Measurements from ENCODE around the gene ICE1.
"Not testable (repeated sequence)": the region's sequence is repeated elsewhere in the genome, so short reads cannot be mapped to it uniquely, and the experiment has no call there.

Gene ICE1

DNA sequence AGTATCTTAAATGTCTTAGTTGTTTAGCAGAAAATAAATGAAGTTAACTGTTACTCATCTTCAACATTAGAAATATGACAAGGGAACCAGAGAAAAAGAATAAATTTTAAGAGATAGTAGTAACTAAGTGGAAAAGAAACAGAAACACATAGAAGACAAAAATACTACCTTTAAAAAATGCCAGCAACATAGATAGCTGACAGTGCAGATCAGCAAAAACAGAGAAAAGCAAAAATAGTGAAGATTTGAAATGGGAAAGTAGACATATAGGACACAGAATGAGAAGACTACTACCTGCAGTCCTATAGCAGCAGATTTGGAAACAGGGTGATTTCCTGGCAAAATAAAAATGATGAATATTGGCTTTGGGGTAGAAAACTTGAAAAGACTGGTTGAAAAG lies 48.5 kb downstream of the ICE1 start:
- TF ChIP-seq FOXK2 (IDR thresholded peaks at IDR 0.05) = no peak
- TF ChIP-seq FOXA1 (IDR thresholded peaks at IDR 0.05) = no peak
- no peak for TF ChIP-seq SUZ12 (IDR thresholded peaks at IDR 0.05)
- TF ChIP-seq NFRKB (IDR thresholded peaks at IDR 0.05) = no peak
- no peak for TF ChIP-seq CTBP1 (IDR thresholded peaks at IDR 0.05; ENCODE audit: borderline replicate concordance)
- TF ChIP-seq, protein P1, sequence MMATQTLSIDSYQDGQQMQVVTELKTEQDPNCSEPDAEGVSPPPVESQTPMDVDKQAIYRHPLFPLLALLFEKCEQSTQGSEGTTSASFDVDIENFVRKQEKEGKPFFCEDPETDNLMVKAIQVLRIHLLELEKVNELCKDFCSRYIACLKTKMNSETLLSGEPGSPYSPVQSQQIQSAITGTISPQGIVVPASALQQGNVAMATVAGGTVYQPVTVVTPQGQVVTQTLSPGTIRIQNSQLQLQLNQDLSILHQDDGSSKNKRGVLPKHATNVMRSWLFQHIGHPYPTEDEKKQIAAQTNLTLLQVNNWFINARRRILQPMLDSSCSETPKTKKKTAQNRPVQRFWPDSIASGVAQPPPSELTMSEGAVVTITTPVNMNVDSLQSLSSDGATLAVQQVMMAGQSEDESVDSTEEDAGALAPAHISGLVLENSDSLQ (IDR thresholded peaks at IDR 0.05) = no peak
- no peak for TF ChIP-seq FOXM1 (IDR thresholded peaks at IDR 0.05; ENCODE audit: borderline replicate concordance)
- TF ChIP-seq HDGF (IDR thresholded peaks at IDR 0.05; ENCODE audit: borderline replicate concordance) = no peak
- TF ChIP-seq LEF1 (IDR thresholded peaks at IDR 0.05; ENCODE audit: borderline replicate concordance) = no peak
- TF ChIP-seq ELF4 (IDR thresholded peaks at IDR 0.05) = no peak
- no peak for TF ChIP-seq BHLHE40 (IDR thresholded peaks at IDR 0.05; ENCODE audit: borderline replicate concordance)
- TF ChIP-seq L3MBTL2 (conservative IDR thresholded peaks at IDR 0.05) = no peak
- no peak for TF ChIP-seq ZNF384 (IDR thresholded peaks at IDR 0.05)
- TF ChIP-seq TARDBP (IDR thresholded peaks at IDR 0.05) = no peak
- no peak for TF ChIP-seq SP1 (IDR thresholded peaks at IDR 0.05)
- TF ChIP-seq ARNT (IDR thresholded peaks at IDR 0.05) = no peak
- no peak for DNase-seq (ENCODE audit: extremely low spot score)
- ChIA-PET POLR2A (no interaction called here), CTCF (no interaction called here)

DNA sequence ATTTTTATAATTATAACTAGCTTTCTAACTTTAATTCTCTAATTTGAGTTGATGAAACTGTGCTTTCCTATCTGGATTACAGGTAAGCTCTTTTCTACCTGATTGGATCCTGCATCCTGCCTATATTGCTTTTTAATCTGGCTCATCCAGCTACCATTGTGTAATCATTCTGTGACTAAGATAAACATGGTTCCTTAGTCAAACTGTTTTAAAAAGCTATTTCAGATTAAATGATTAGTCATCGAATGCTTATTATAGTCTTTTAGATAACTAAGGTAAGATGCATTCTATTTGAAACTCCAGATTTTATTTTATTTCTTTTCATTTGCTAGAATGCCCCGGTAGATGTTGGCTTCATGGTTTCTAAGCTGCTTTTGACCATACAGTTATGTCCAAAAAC lies 50.7 kb downstream of the ICE1 start:
- TF ChIP-seq HDGF (IDR thresholded peaks at IDR 0.05; ENCODE audit: borderline replicate concordance) = no peak
- no peak for TF ChIP-seq SP1 (IDR thresholded peaks at IDR 0.05)
- no peak for TF ChIP-seq SUZ12 (IDR thresholded peaks at IDR 0.05)
- TF ChIP-seq FOXK2 (IDR thresholded peaks at IDR 0.05) = no peak
- no peak for TF ChIP-seq FOXA1 (IDR thresholded peaks at IDR 0.05)
- no peak for TF ChIP-seq ZNF384 (IDR thresholded peaks at IDR 0.05)
- no peak for TF ChIP-seq NFRKB (IDR thresholded peaks at IDR 0.05)
- POLR2A ChIA-PET = no interaction called here
- CTCF ChIA-PET = no interaction called here
- no peak for DNase-seq (ENCODE audit: extremely low spot score)

DNA sequence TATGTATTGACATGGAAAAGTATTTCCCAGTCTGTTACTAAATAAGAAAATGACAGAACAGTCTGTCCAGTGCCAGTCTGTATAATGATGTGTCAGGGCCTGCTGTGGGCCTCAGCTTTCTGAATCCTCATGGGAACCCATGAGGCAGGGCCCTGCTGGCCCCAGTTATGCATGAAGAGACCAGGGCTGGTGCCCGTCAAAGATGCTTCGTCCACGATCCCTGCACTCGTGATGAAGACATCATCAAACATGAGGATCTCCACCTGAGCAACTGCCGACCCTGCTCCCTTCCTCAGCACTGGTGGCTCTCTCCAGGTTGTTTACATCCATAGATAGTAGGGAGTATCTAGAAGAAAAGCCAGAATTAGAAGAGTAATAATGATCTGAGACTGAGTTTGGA lies 52.5 kb downstream of the ICE1 start:
- CTCF ChIA-PET = no interaction called here
- no peak for TF ChIP-seq HDGF (IDR thresholded peaks at IDR 0.05; ENCODE audit: borderline replicate concordance)
- TF ChIP-seq ARNT (IDR thresholded peaks at IDR 0.05) = no peak
- no peak for TF ChIP-seq CTBP1 (IDR thresholded peaks at IDR 0.05; ENCODE audit: borderline replicate concordance)
- no peak for TF ChIP-seq L3MBTL2 (conservative IDR thresholded peaks at IDR 0.05)
- TF ChIP-seq, protein P1 (IDR thresholded peaks at IDR 0.05) = no peak
- no peak for TF ChIP-seq TARDBP (IDR thresholded peaks at IDR 0.05)
- no peak for TF ChIP-seq LEF1 (IDR thresholded peaks at IDR 0.05; ENCODE audit: borderline replicate concordance)
- TF ChIP-seq SUZ12 (IDR thresholded peaks at IDR 0.05) = no peak
- TF ChIP-seq BHLHE40 (IDR thresholded peaks at IDR 0.05; ENCODE audit: borderline replicate concordance) = no peak
- no peak for TF ChIP-seq SP1 (IDR thresholded peaks at IDR 0.05)
- no peak for TF ChIP-seq FOXA1 (IDR thresholded peaks at IDR 0.05)
- POLR2A ChIA-PET = no interaction called here
- no peak for DNase-seq (ENCODE audit: extremely low spot score)

- DNase-seq (ENCODE audit: extremely low spot score) = no peak
- ChIA-PET CTCF (interaction anchor here (0.7 kb wide), 1 partner anchor 9 kb away, joined by 5 read pairs; no protein-coding TSS in a partner anchor), POLR2A (no interaction called here)
- no peak for TF ChIP-seq LEF1 (IDR thresholded peaks at IDR 0.05; ENCODE audit: borderline replicate concordance)
- no peak for TF ChIP-seq FOXM1 (IDR thresholded peaks at IDR 0.05; ENCODE audit: borderline replicate concordance)
- TF ChIP-seq SP1 (IDR thresholded peaks at IDR 0.05) = no peak
- TF ChIP-seq CTBP1 (IDR thresholded peaks at IDR 0.05; ENCODE audit: borderline replicate concordance) = no peak
- no peak for TF ChIP-seq L3MBTL2 (conservative IDR thresholded peaks at IDR 0.05)
- TF ChIP-seq, protein P1 (IDR thresholded peaks at IDR 0.05) = no peak
- no peak for TF ChIP-seq NFRKB (IDR thresholded peaks at IDR 0.05)
- TF ChIP-seq BHLHE40 (IDR thresholded peaks at IDR 0.05; ENCODE audit: borderline replicate concordance) = no peak
Observed at GRCh38 chr5:5475975-5476374, 53.5 kb downstream of the ICE1 start.

- DNase-seq (ENCODE audit: extremely low spot score); POLR2A ChIA-PET: not testable (repeated sequence)
- CTCF ChIA-PET = interaction anchor here (0.6 kb wide), 1 partner anchor 1000 kb away, joined by 4 read pairs; no protein-coding TSS in a partner anchor
Observed at GRCh38 chr5:5479578-5479977, 57.1 kb downstream of the ICE1 start.

GRCh38 chr5:5480481-5481111 lies 58.1 kb downstream of the ICE1 start:
- ChIA-PET POLR2A (no interaction called here), CTCF (no interaction called here)
- DNase-seq (ENCODE audit: extremely low spot score) = no peak
- TF ChIP-seq ARNT (IDR thresholded peaks at IDR 0.05) = no peak
- TF ChIP-seq, protein P1 (IDR thresholded peaks at IDR 0.05) = no peak
- no peak for TF ChIP-seq ELF4 (IDR thresholded peaks at IDR 0.05)
- no peak for TF ChIP-seq TARDBP (IDR thresholded peaks at IDR 0.05)
- TF ChIP-seq FOXM1 (IDR thresholded peaks at IDR 0.05; ENCODE audit: borderline replicate concordance) = no peak
- TF ChIP-seq HDGF (IDR thresholded peaks at IDR 0.05; ENCODE audit: borderline replicate concordance) = no peak
- TF ChIP-seq NFRKB (IDR thresholded peaks at IDR 0.05) = no peak
- no peak for TF ChIP-seq LEF1 (IDR thresholded peaks at IDR 0.05; ENCODE audit: borderline replicate concordance)
- no peak for TF ChIP-seq FOXA1 (IDR thresholded peaks at IDR 0.05)
- no peak for TF ChIP-seq FOXK2 (IDR thresholded peaks at IDR 0.05)

Data from HEK293T (cell line).